HG02588 (cell line): Measurements from ENCODE around the gene KLF15.

ENCODE experiments used
- ATAC-seq: cut with Tn5 transposase; IDR thresholded peaks from one replicate; pipeline ENCODE4 v1.9.1; 2021; ENCODE audit warnings: mild to moderate bottlenecking, moderate library complexity; ENCODE audit not compliant: unreplicated experiment

The KLF15 gene

DNA sequence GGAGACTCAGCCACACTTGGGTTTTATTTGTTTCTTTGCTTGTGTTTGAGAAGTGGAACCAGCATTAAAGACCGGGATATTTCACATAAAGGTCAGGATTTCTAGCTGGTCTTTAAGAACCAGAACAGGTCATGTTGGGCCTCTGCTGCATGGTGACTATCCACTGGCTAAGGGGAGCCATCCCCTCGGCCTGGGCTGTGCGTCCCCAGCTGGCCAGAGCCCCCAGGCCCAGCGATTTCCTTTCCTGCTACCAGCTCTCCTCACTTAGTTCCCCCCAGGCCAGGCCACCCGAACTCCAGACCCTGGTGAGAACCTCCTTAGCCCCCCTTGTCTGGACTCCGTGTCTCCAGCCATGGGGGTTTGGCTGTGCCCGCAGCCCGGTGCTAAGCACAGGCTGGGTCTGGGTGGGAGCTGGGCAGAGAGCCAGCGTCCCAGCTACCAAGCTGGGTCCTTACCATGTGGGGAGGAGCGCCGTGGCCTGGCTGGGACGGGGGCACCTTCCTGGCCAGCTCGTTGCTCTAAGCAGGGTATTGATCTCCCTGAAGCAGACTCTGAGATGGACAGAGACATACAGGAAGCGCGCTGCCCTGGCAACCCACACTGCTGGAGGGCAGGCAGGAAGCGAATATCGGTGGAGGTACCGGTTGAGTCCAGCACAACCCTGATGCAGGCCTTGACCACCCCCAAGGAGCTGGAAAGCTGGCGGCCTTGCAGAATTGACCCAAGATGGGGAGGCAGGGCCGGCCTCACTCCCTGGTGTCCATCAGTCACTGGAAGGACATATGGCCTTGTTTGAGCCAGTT is 49.4 kb downstream of the KLF15 start:
- no peak for ATAC-seq

- ATAC-seq, result no peak
Observed at GRCh38 chr3:126306888-126307482, 50.2 kb downstream of the KLF15 start.

- no peak for ATAC-seq
Observed at GRCh38 chr3:126306397-126306796, 50.8 kb downstream of the KLF15 start.

DNA sequence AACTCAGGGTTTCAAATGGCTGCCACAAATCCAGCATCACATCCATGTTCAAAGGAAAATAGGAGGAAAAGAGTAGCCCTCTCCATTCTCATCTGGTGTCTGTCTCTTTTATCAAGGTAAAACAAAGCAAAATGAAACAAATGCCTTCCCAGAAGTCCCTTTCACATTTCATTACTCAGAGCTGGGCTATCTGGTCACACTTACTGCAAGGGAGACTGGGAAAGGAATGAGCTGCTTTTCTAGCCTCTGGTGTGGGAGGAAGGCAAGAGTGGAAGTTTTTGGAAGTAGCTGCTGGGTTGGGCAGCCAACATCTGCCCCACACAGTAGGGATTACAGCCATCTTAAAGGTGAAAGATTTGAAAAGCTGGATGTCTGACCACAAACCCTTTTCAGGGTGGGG is 51.8 kb downstream of the KLF15 start:
- ATAC-seq, result no peak

GRCh38 chr3:126304704-126305103 is 52.5 kb downstream of the KLF15 start:
- ATAC-seq, result no peak

- ATAC-seq, result no peak
Observed at GRCh38 chr3:126304291-126304690, 52.9 kb downstream of the KLF15 start.

- no peak for ATAC-seq
Observed at GRCh38 chr3:126303272-126303671, 53.9 kb downstream of the KLF15 start.

DNA sequence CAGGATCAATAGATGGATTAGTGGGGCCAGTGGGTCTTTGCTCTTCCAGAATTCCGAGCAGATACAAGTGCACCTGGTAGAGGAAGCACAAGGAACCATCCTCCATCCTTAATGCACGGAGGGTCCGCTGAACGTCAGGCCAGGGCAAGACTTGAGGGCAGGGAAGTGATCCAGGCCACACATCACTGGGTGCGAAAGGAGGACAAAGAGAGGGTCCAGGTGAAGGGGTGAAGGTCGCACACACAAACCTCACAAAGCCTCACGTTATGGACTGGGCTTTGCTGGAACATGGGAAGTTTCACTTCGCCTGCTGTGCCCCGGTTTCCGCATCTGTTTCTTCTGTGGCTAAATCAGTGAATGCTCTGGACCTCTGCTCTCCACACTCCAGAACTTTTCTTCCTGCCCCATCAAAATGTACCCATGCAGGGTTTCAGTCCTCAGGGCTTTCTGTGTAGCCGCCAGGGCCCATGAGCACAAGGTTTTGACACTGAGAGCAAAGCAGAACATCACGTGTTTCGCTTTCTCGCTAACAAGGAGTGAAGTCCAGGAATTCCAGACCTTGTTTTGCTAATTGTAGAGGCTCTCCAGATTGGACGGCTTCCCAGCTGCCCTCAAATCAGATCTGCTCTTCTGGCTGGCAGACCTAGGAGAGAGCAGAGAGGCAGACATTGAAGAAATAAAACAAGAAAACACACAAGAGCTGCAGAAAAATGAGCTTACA is 56.3 kb downstream of the KLF15 start:
- ATAC-seq, result no peak

- no peak for ATAC-seq
Observed at GRCh38 chr3:126300001-126300760, 57.0 kb downstream of the KLF15 start.

DNA sequence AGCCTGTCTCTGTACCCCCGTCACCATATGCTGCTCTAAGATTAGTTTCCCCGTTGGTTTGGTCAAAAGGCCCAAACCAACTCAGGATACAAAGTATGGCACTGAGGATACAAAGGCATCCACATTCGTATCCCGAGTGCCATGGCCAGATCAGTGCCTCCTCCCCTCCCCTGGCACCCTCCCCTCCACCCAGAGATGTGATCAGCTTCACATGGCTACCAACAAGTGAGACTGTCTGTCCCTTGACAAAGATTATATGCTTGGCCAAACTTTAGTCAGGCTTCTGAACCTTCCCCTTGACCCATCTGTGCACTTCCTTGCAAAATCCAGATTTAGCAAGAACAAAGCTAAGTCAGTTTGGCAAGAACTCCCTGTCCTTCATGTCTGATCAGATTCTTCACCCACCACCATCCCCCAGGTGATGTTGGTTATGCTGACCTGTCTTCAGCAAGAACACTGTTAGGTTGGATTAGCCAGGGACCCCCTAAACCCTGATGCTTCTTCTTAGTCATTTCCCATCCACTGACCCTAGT is 61.7 kb downstream of the KLF15 start:
- no peak for ATAC-seq

DNA sequence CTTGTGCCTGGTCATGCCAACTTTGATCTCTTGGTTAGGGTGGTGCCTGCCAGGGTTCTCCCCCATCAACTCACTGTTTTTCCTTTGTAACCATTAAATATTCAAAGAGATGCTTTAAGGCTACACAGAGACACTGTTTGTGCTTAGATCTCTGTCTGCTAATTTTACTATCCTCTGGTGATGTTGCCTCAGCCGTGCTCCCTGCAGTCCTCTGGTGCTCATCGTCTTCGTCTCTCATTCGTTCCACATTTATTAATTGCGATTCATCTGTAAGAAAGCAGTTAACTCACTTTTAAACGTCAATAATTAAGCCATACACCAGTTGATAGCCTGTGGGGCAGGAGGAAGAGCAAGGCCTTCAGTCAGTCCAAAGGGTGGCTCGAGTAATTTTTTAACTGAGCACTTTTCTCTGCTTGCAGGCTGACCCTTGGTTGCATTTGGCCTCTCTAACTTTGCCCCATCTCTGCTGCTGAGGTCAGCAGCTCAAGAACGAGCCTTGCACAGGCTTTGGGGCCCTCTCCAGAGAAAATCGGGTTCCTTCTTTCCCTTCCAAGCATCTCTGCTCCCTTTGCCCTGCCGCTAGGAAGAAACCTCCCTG is 62.9 kb downstream of the KLF15 start:
- no peak for ATAC-seq

DNA sequence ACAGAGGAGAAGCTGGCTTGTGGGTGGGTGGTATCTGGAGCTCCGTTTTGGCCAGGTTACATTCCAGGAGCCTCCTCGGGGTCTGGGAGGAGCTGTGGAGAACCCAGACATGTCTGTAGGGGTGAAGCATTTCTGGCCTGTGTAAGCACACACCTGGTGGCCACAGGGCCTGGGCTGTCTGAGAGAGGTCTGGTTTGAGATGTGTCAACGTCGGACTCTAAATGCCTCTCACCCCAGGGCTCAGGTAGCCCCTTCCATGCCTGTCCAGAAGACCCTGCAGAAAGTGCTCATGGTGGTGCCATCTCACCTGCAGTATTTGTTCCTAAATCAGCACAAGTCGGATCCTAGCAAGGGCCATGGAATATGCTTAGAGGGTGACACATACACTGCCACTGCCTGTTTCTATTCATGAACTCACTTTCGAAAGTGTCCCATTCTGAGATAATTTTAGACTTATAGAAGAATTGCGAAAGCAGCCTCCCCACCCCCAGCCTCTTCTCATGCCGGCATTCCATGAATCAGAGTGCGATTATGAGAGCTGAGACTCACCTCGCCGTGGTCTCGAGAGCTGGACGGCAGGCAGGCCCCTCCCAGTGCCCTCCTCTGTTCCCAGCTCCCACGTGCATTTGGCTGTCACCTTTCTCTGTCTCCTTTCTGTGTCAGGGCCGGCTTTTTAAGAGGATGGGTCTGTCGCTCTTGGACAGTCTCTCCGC is 63.7 kb downstream of the KLF15 start:
- ATAC-seq, result no peak
